Gastroesophageal sphincter (tissue), 3 donors: ENCODE measurements around the gene ZBTB24.

Experiments
- CTCF ChIP-seq, 4 experiments: fragments of 200-600 bp in 2 of 4; fragments of 450-650 bp in 2 of 4; sonication (generic) in 1 of 4; IDR thresholded peaks; one replicate each; pipeline ENCODE4 v1.5.1; 2017 to 2019; ENCODE audit warnings: antibody characterized with exemption in 4 of 4, mild to moderate bottlenecking in 2 of 4, moderate library complexity in 2 of 4
- POLR2A ChIP-seq, 2 donors: fragments of 450-650 bp; IDR thresholded peaks; one replicate each; pipeline ENCODE4 v1.6.1; 2017; ENCODE audit warnings: antibody characterized with exemption in 2 of 2, mild to moderate bottlenecking in 2 of 2, moderate library complexity in 1 of 2

GRCh38 chr6:109451376-109451775 is 31.6 kb downstream of the ZBTB24 start:
- TF ChIP-seq CTCF (IDR thresholded peaks at IDR 0.05) (no peak), POLR2A (IDR thresholded peaks at IDR 0.05) (no peak)
